Loucy (cell line): ENCODE results near the gene HBQ1.

ENCODE experiments used
- H2AFZ ChIP-seq: fragments of 200-600 bp; sonication (generic); 2 replicates; pipeline ENCODE4 v1.6.0; 2016; ENCODE audit warnings: antibody characterized with exemption, mild to moderate bottlenecking, low read length, moderate library complexity
- H3F3A ChIP-seq: fragments of 200-600 bp; 2 replicates; pipeline ENCODE4 v1.6.0; 2016; ENCODE audit warnings: antibody characterized with exemption, low read depth, mild to moderate bottlenecking
- H3K27me3 ChIP-seq: fragments of 200-600 bp; sonication (generic); 2 replicates; pipeline ENCODE4 v1.6.1; 2014; ENCODE audit warnings: low read length, mild to moderate bottlenecking; ENCODE audit not compliant: insufficient read depth, poor library complexity, severe bottlenecking
- H3K36me3 ChIP-seq: fragments of 200-600 bp; sonication (generic); 2 replicates; pipeline ENCODE4 v1.6.1; 2016; ENCODE audit warnings: low read length; ENCODE audit not compliant: insufficient read depth
- H3K4me1 ChIP-seq: fragments of 200-600 bp; sonication (generic); 2 replicates; pipeline ENCODE4 v1.5.1; 2014; ENCODE audit warnings: low read length, mild to moderate bottlenecking; ENCODE audit not compliant: insufficient read depth, poor library complexity, severe bottlenecking
- H3K4me2 ChIP-seq: fragments of 200-600 bp; sonication (generic); 2 replicates; pipeline ENCODE4 v1.6.0; 2014; ENCODE audit warnings: antibody characterized with exemption, low read length, low read depth, mild to moderate bottlenecking; ENCODE audit not compliant: poor library complexity, severe bottlenecking
- H3K4me3 ChIP-seq: fragments of 200-600 bp; sonication (generic); 2 replicates; pipeline ENCODE4 v1.5.1; 2014; ENCODE audit warnings: low read length, mild to moderate bottlenecking, mixed read lengths; ENCODE audit not compliant: poor library complexity, severe bottlenecking
- H3K79me2 ChIP-seq: fragments of 200-600 bp; sonication (generic); 2 replicates; pipeline ENCODE4 v1.6.1; 2014; ENCODE audit warnings: low read length; ENCODE audit not compliant: insufficient read depth
- H3K9ac ChIP-seq: fragments of 200-600 bp; sonication (generic); 2 replicates; pipeline ENCODE4 v1.6.0; 2014; ENCODE audit warnings: mild to moderate bottlenecking, low read depth, low read length, moderate library complexity; ENCODE audit not compliant: poor library complexity, severe bottlenecking
- H3K9me2 ChIP-seq: fragments of 200-600 bp; sonication (generic); replicated peaks from 2 replicates; pipeline ENCODE4 v1.6.1; 2016; ENCODE audit warnings: low read depth, low read length, mixed read lengths
- H3K9me3 ChIP-seq: fragments of 200-600 bp; sonication (generic); 2 replicates; pipeline ENCODE4 v1.6.1; 2014; ENCODE audit warnings: mild to moderate bottlenecking, antibody characterized with exemption, low read length, low read depth; ENCODE audit not compliant: insufficient read depth
- H4K20me1 ChIP-seq: fragments of 200-600 bp; sonication (generic); 2 replicates; pipeline ENCODE4 v1.6.0; 2014; ENCODE audit warnings: antibody characterized with exemption, low read length, mild to moderate bottlenecking; ENCODE audit not compliant: insufficient read depth, poor library complexity, severe bottlenecking
- EZH2phosphoT487 ChIP-seq: fragments of 200-600 bp; IDR thresholded peaks from 2 replicates; pipeline ENCODE4 v1.6.1; 2018; ENCODE audit warnings: antibody characterized with exemption, mild to moderate bottlenecking, moderate library complexity, borderline replicate concordance
- TF ChIP-seq, protein P1 (sequence below): fragments of 200-600 bp; sonication (generic); conservative IDR thresholded peaks from 2 replicates; pipeline ENCODE4 v1.5.1; 2014; ENCODE audit warnings: mild to moderate bottlenecking, antibody characterized with exemption, low read length

HBQ1 gene

GRCh38 chr16:142405-142967 is 37.8 kb upstream of the HBQ1 start:
- Histone ChIP-seq H3K9me3 (no peaks in the 10 kb centered on the region), H3K9ac (no peak overlapping the region), H3K36me3 (no peaks in the 10 kb centered on the region), H3K9me2 (no peaks in the 10 kb centered on the region), H3K79me2 (no peaks in the 10 kb centered on the region), H2AFZ (no peak overlapping the region), H3K4me2 (no peak overlapping the region), H4K20me1 (no peaks in the 10 kb centered on the region), H3F3A (no peaks in the 10 kb centered on the region), H3K4me1 (no peaks in the 10 kb centered on the region), H3K4me3 (no peak overlapping the region), H3K27me3 (no peaks in the 10 kb centered on the region)
- TF ChIP-seq, protein P1, sequence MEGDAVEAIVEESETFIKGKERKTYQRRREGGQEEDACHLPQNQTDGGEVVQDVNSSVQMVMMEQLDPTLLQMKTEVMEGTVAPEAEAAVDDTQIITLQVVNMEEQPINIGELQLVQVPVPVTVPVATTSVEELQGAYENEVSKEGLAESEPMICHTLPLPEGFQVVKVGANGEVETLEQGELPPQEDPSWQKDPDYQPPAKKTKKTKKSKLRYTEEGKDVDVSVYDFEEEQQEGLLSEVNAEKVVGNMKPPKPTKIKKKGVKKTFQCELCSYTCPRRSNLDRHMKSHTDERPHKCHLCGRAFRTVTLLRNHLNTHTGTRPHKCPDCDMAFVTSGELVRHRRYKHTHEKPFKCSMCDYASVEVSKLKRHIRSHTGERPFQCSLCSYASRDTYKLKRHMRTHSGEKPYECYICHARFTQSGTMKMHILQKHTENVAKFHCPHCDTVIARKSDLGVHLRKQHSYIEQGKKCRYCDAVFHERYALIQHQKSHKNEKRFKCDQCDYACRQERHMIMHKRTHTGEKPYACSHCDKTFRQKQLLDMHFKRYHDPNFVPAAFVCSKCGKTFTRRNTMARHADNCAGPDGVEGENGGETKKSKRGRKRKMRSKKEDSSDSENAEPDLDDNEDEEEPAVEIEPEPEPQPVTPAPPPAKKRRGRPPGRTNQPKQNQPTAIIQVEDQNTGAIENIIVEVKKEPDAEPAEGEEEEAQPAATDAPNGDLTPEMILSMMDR: no peak
- no peak for TF ChIP-seq EZH2phosphoT487

DNA sequence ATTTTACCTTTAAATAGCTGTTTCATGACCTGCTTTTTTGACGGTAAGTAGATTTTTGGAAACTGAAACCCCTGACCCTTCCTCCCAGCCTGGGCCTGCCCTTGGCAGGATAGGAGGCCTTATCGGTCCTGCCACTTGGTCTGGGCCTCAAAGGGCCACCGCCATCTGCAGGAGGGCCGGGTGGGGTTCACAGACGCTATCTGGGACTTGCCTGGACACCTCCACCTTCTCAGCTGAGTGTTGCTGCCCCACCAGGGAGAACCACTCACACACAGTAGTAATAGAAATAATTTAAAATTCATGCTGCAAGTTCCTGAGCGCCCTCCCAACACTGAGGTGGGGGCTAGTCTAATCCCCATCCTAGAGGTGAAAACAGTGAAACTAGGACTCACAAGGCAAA is 37.2 kb upstream of the HBQ1 start:
- no peak overlapping the region for H3K4me3 ChIP-seq
- no peaks in the 10 kb centered on the region for H3K9me2 ChIP-seq
- no peak overlapping the region for H3K9ac ChIP-seq
- H4K20me1 ChIP-seq: no peaks in the 10 kb centered on the region
- H3K36me3 ChIP-seq: no peaks in the 10 kb centered on the region
- H3K27me3 ChIP-seq: no peaks in the 10 kb centered on the region
- H3F3A ChIP-seq: no peaks in the 10 kb centered on the region
- H3K9me3 ChIP-seq: no peaks in the 10 kb centered on the region
- TF ChIP-seq, protein P1: no peak
- TF ChIP-seq EZH2phosphoT487: no peak
- H3K79me2 ChIP-seq: no peaks in the 10 kb centered on the region
- H2AFZ ChIP-seq: no peak overlapping the region
- no peak overlapping the region for H3K4me2 ChIP-seq
- H3K4me1 ChIP-seq: no peaks in the 10 kb centered on the region

DNA sequence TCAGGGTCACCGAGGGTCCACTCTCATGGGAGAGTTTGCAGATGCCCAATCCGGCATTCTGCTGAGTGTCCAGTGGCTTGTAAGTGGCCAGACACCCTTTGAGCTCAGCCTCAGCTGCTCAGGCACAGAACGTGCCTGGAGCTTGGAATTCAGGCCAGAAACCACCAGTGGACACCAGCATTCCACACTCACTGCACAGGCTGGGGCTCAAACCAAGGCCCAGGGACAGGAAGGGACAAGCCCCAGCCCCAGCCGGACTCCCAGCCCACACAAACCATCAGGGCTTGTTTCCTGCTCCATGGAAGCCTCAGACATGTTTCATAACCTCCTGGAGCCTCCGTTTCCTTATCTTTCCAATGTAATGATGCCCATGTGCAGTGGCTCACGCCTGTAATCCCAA is 36.8 kb upstream of the HBQ1 start:
- Histone ChIP-seq H3F3A (no peaks in the 10 kb centered on the region), H3K9me3 (no peaks in the 10 kb centered on the region), H3K9ac (no peak overlapping the region), H3K4me1 (no peaks in the 10 kb centered on the region), H2AFZ (no peak overlapping the region), H3K4me3 (no peak overlapping the region), H3K79me2 (no peaks in the 10 kb centered on the region), H3K9me2 (no peaks in the 10 kb centered on the region), H3K27me3 (no peaks in the 10 kb centered on the region), H3K4me2 (no peak overlapping the region), H4K20me1 (no peaks in the 10 kb centered on the region), H3K36me3 (no peaks in the 10 kb centered on the region)
- TF ChIP-seq EZH2phosphoT487: no peak
- TF ChIP-seq, protein P1: no peak
